ENCODE measurements around the gene GSTK1. TPM values are rescaled to one million over a fixed set of nuclear protein-coding genes. Genes with fewer than 3 reads are reported as not detected.

The GSTK1 gene
- total and polyA plus RNA-seq, 9 of the 15 experiments (the other 6 are each of a cell fraction or from before 2014, with no cell fraction given) = 155 to 441 (median 233) TPM

GRCh38 chr7:143287935-143288826 is 24.9 kb downstream of the GSTK1 start, which contains the start of gene CASP2 (continued):
- TF ChIP-seq MYBL2 (IDR thresholded peaks at IDR 0.05; ENCODE audit: low read depth) (peak; percentile 81), MYBL2 (CRISPR knock-in tag; IDR thresholded peaks at IDR 0.05; ENCODE audit: borderline replicate concordance) (no peak), ZFPM2 (CRISPR knock-in tag; IDR thresholded peaks at IDR 0.05) (no peak), RBFOX2 (IDR thresholded peaks at IDR 0.05; ENCODE audit: low read depth, low read length) (peak; percentile 99), GTF3C2 (IDR thresholded peaks at IDR 0.05; ENCODE audit: borderline replicate concordance, extremely low read depth, insufficient read length) (no peak), ARID4B (CRISPR knock-in tag; IDR thresholded peaks at IDR 0.05) (peak; percentile 79), ARNT (IDR thresholded peaks at IDR 0.05) (peak in 1 of 2 experiments; percentile 94; a peak in 2 of 4 replicates), ETS2 (tag; IDR thresholded peaks at IDR 0.05; ENCODE audit: borderline replicate concordance, poor library complexity, severe bottlenecking) (no peak), KLF13 (tag; IDR thresholded peaks at IDR 0.05; ENCODE audit: borderline replicate concordance, low read depth) (0 out of 2 replicates have a peak, but pooled peaks have one; percentile 33), SUPT5H (IDR thresholded peaks at IDR 0.05) (peak; percentile 97), RBM17 (IDR thresholded peaks at IDR 0.05; ENCODE audit: borderline replicate concordance, low read depth, low read length) (no peak), NR3C1 (CRISPR knock-in tag; IDR thresholded peaks at IDR 0.05) (peak; percentile 72; the same call in 1 of the 2 replicates), THAP12 (CRISPR knock-in tag; IDR thresholded peaks at IDR 0.05) (peak; percentile 92), GTF2E2 (tag; IDR thresholded peaks at IDR 0.05) (no peak; the same call in 1 of the 2 replicates)

Data from K562 (cell line).